PFSK-1 (cell line): Measurements from ENCODE around the gene CACNA1B.

Experiments used
- FOXP2 ChIP-seq: optimal IDR thresholded peaks from 2 replicates; pipeline ENCODE3; 2011; ENCODE audit warnings: borderline replicate concordance, control low read depth, inconsistent platforms; ENCODE audit not compliant: insufficient read depth; ENCODE audit errors: extremely low read length, extremely low read depth
- POLR2AphosphoS5 ChIP-seq: IDR thresholded peaks from 2 replicates; pipeline ENCODE4 v1.6.1; 2012; ENCODE audit warnings: low read depth, mild to moderate bottlenecking, control low read depth, low read length, moderate library complexity
- REST ChIP-seq, 2 experiments: IDR thresholded peaks; 2 replicates each; pipeline versions ENCODE4 v1.6.1 to v1.8.0; 2011 to 2012; ENCODE audit warnings: low read depth in 2 of 2, low read length in 2 of 2, control low read depth in 1 of 2, inconsistent platforms in 1 of 2, mild to moderate bottlenecking in 1 of 2, moderate library complexity in 1 of 2; ENCODE audit not compliant: insufficient read depth in 1 of 2
- SIN3A ChIP-seq: IDR thresholded peaks from 2 replicates; pipeline ENCODE4 v1.6.1; 2012; ENCODE audit warnings: mild to moderate bottlenecking, low read length, moderate library complexity, borderline replicate concordance; ENCODE audit not compliant: insufficient read depth
- TAF1 ChIP-seq: IDR thresholded peaks from 2 replicates; pipeline ENCODE4 v1.6.1; 2012; ENCODE audit warnings: low read length, control low read depth, borderline replicate concordance; ENCODE audit not compliant: insufficient read depth

The CACNA1B gene

GRCh38 chr9:138053996-138054752 is 176.6 kb downstream of the CACNA1B start:
- TF ChIP-seq FOXP2: no peak

- TF ChIP-seq REST (IDR thresholded peaks at IDR 0.05; ENCODE audit: insufficient read depth in 1 of 2, low read depth in 2 of 2, low read length in 2 of 2) (no peak), FOXP2 (no peak)
These were observed 180.1 kb downstream of the CACNA1B start for GRCh38 chr9:138057726-138058125.

- TF ChIP-seq REST (IDR thresholded peaks at IDR 0.05; ENCODE audit: insufficient read depth in 1 of 2, low read depth in 2 of 2, low read length in 2 of 2): no peak
- no peak for TF ChIP-seq TAF1
- no peak for TF ChIP-seq FOXP2
- no peak for TF ChIP-seq POLR2AphosphoS5
- no peak for TF ChIP-seq SIN3A
These were observed 180.6 kb downstream of the CACNA1B start for GRCh38 chr9:138058181-138058580.

GRCh38 chr9:138059196-138059595 is 181.6 kb downstream of the CACNA1B start:
- TF ChIP-seq POLR2AphosphoS5: no peak
- no peak for TF ChIP-seq FOXP2
- TF ChIP-seq TAF1: no peak
- no peak for TF ChIP-seq SIN3A
- TF ChIP-seq REST (IDR thresholded peaks at IDR 0.05; ENCODE audit: insufficient read depth in 1 of 2, low read depth in 2 of 2, low read length in 2 of 2): no peak

GRCh38 chr9:138060365-138060764 is 182.8 kb downstream of the CACNA1B start:
- TF ChIP-seq POLR2AphosphoS5 (no peak), SIN3A (no peak), FOXP2 (no peak), REST (IDR thresholded peaks at IDR 0.05; ENCODE audit: insufficient read depth in 1 of 2, low read depth in 2 of 2, low read length in 2 of 2) (no peak), TAF1 (no peak)
